A549 (cell line): ENCODE data around the gene NPAS2.

Experiments used
- CTCF ChIP-seq: fragments of >200 bp; sonication (Bioruptor Twin); formaldehyde crosslinking; IDR thresholded peaks from 3 replicates; pipeline ENCODE4 v1.5.1; 2016
- NR3C1 ChIP-seq: fragments of >200 bp; sonication (Bioruptor Twin); formaldehyde crosslinking; IDR thresholded peaks from 3 replicates; pipeline ENCODE4 v1.6.1; 2017
- POLR2A ChIP-seq: IDR thresholded peaks from 2 replicates; pipeline ENCODE4 v1.6.1; 2012; ENCODE audit warnings: mild to moderate bottlenecking, low read length
- RCOR1 ChIP-seq: fragments of 150-350 bp; IDR thresholded peaks from 2 replicates; pipeline ENCODE4 v1.6.1; 2014; ENCODE audit warnings: antibody characterized with exemption, low read length, low read depth
- REST ChIP-seq: fragments of 200-600 bp; sonication (generic); IDR thresholded peaks from 2 replicates; pipeline ENCODE4 v1.6.1; 2016; ENCODE audit warnings: antibody characterized with exemption, mild to moderate bottlenecking, moderate library complexity
- SMC3 ChIP-seq: fragments of >200 bp; sonication (Bioruptor Twin); formaldehyde crosslinking; IDR thresholded peaks from 3 replicates; pipeline ENCODE4 v1.6.1; 2018; ENCODE audit warnings: inconsistent platforms

- TF ChIP-seq CTCF (no peak), RCOR1 (no peak), SMC3 (no peak), POLR2A (no peak), REST (no peak), NR3C1 (no peak)
Observed at GRCh38 chr2:100948942-100949811, 129.2 kb downstream of the NPAS2 start.
